DND-41 (cell line): ENCODE measurements around the gene ITGA11.

Experiments
- ATAC-seq: fragments of 200-7000 bp; cut with Tn5 transposase; 3 replicates; pipeline ENCODE4 v1.9.1; 2021; ENCODE audit warnings: low read depth; ENCODE audit not compliant: insufficient read depth
- DNase-seq: peaks from one replicate; pipeline ENCODE4 v3.0.0-alpha.2; 2020
- H2AFZ ChIP-seq: 2 replicates; pipeline ENCODE4 v1.6.0; 2012; ENCODE audit warnings: low read depth, low read length
- H3K27ac ChIP-seq: 2 replicates; pipeline ENCODE4 v1.5.1; 2012; ENCODE audit warnings: low read length, inconsistent platforms
- H3K27me3 ChIP-seq: fragments of 200-600 bp; sonication (generic); 2 replicates; pipeline ENCODE4 v1.6.0; 2012; ENCODE audit warnings: low read length, mild to moderate bottlenecking, inconsistent platforms; ENCODE audit not compliant: insufficient read depth, poor library complexity
- H3K36me3 ChIP-seq: 2 replicates; pipeline ENCODE4 v1.5.1; 2012; ENCODE audit warnings: low read length, inconsistent platforms; ENCODE audit not compliant: insufficient read depth
- H3K4me1 ChIP-seq: 2 replicates; pipeline ENCODE4 v1.5.1; 2012; ENCODE audit warnings: mild to moderate bottlenecking, low read length; ENCODE audit not compliant: insufficient read depth
- H3K4me2 ChIP-seq: 2 replicates; pipeline ENCODE4 v1.6.0; 2012; ENCODE audit warnings: mild to moderate bottlenecking, moderate library complexity, low read length, inconsistent platforms; ENCODE audit not compliant: insufficient read depth
- H3K4me3 ChIP-seq, 2 experiments: fragments of 200-600 bp in 1 of 2; shearing (Covaris generic) in 1 of 2; 2 replicates each; pipeline ENCODE4 v1.5.1; 2012 to 2016; ENCODE audit warnings: inconsistent platforms in 2 of 2, low read length in 2 of 2, mild to moderate bottlenecking in 2 of 2, low read depth in 1 of 2, moderate library complexity in 1 of 2
- H3K79me2 ChIP-seq: 2 replicates; pipeline ENCODE4 v1.6.0; 2012; ENCODE audit warnings: low read length, inconsistent platforms; ENCODE audit not compliant: insufficient read depth
- H3K9ac ChIP-seq: 2 replicates; pipeline ENCODE4 v1.6.0; 2012; ENCODE audit warnings: low read depth, mild to moderate bottlenecking, inconsistent platforms, low read length, moderate library complexity
- H3K9me3 ChIP-seq: 2 replicates; pipeline ENCODE4 v1.5.1; 2012; ENCODE audit warnings: low read length, moderate library complexity, mild to moderate bottlenecking, inconsistent platforms; ENCODE audit not compliant: insufficient read depth, severe bottlenecking
- H4K20me1 ChIP-seq: 2 replicates; pipeline ENCODE4 v1.6.0; 2012; ENCODE audit warnings: low read length; ENCODE audit not compliant: insufficient read depth
- EZH2 ChIP-seq: IDR thresholded peaks from 3 replicates; pipeline ENCODE4 v1.6.1; 2012; ENCODE audit warnings: borderline replicate concordance, low read depth, mild to moderate bottlenecking, moderate library complexity, low read length, inconsistent platforms; ENCODE audit not compliant: severe bottlenecking
- TF ChIP-seq, protein P1 (sequence below): IDR thresholded peaks from 2 replicates; pipeline ENCODE4 v1.5.1; 2012; ENCODE audit warnings: borderline replicate concordance, low read length, moderate library complexity, mild to moderate bottlenecking; ENCODE audit not compliant: poor library complexity, severe bottlenecking; ENCODE audit errors: extremely low read depth

Gene ITGA11

DNA sequence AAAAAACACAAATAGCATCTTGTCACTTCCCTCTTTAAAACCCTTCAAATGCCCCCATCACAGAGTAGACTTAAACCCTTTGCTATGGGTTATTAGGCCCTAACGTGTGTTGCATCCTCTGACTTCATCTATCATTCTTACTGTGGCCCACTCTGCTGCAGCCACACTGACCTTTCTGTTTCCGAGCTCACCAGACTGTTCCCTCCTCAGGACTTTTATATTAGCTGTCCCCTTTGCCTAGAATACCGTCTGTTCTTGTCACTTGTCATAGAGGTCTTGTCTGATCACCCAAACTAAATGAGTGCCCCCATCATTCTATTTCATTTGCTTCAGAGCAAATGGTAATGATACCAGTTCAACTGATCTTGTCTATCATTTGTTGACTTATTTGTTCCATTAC, 155.3 kb downstream of the ITGA11 start:
- H3K9me3 ChIP-seq = no peaks in the 10 kb centered on the region
- ATAC-seq = no peak
- H3K9ac ChIP-seq = peak overlapping the region; percentile 76
- H2AFZ ChIP-seq = peak overlapping the region; percentile 94
- H3K27ac ChIP-seq = peak overlapping the region; percentile 95
- no peak for TF ChIP-seq EZH2
- TF ChIP-seq, protein P1, sequence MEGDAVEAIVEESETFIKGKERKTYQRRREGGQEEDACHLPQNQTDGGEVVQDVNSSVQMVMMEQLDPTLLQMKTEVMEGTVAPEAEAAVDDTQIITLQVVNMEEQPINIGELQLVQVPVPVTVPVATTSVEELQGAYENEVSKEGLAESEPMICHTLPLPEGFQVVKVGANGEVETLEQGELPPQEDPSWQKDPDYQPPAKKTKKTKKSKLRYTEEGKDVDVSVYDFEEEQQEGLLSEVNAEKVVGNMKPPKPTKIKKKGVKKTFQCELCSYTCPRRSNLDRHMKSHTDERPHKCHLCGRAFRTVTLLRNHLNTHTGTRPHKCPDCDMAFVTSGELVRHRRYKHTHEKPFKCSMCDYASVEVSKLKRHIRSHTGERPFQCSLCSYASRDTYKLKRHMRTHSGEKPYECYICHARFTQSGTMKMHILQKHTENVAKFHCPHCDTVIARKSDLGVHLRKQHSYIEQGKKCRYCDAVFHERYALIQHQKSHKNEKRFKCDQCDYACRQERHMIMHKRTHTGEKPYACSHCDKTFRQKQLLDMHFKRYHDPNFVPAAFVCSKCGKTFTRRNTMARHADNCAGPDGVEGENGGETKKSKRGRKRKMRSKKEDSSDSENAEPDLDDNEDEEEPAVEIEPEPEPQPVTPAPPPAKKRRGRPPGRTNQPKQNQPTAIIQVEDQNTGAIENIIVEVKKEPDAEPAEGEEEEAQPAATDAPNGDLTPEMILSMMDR = no peak
- DNase-seq = no peak
- peaks cover 42% of the 10 kb centered on the region for H3K4me1 ChIP-seq
- H3K79me2 ChIP-seq = peaks cover 40% of the 10 kb centered on the region
- H3K4me3 ChIP-seq = peak overlapping the region; percentile 40 to 86; a peak in 3 of 4 replicates
- peaks cover 27% of the 10 kb centered on the region for H4K20me1 ChIP-seq
- peak overlapping the region; percentile 88 for H3K4me2 ChIP-seq
- no peaks in the 10 kb centered on the region for H3K27me3 ChIP-seq
- H3K36me3 ChIP-seq = peaks cover 14% of the 10 kb centered on the region

DNA sequence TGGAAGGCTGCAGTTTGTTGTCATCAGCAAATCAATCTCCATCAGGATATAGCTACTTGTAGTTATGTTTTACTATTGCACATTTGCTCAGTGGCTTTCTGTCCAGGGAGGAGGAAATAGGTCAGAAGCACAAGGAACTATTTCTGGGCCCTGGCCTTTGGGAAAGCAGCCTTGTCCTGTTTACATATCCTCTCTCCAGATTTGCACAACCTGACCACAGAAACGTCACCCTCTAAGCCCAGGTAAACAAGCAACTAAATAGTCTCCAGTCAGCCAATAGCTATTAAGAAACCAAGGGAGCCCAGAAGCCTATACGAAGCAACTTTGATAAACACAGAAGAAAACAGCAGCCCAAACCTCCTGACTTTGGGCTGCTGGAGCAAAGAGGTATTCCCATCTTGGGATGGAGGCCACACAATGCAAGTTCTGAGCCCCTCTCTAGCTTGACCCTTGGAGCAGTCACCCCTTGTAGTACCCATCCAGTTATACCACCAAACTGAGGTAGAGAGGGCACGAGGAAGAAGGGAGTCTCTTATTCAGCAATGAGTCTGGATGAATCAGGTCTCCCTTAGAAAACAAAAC, 156.7 kb downstream of the ITGA11 start:
- Histone ChIP-seq H3K27ac (no peak overlapping the region), H3K4me3 (no peak overlapping the region), H3K9ac (no peak overlapping the region), H3K4me1 (peaks cover 30% of the 10 kb centered on the region), H2AFZ (no peak overlapping the region), H3K36me3 (peaks cover 12% of the 10 kb centered on the region), H3K79me2 (peaks cover 26% of the 10 kb centered on the region), H3K4me2 (no peak overlapping the region), H3K9me3 (no peaks in the 10 kb centered on the region), H4K20me1 (peaks cover 19% of the 10 kb centered on the region), H3K27me3 (no peaks in the 10 kb centered on the region)
- no peak for TF ChIP-seq EZH2
- TF ChIP-seq, protein P1 = no peak
- DNase-seq (no peak), ATAC-seq (no peak)

DNA sequence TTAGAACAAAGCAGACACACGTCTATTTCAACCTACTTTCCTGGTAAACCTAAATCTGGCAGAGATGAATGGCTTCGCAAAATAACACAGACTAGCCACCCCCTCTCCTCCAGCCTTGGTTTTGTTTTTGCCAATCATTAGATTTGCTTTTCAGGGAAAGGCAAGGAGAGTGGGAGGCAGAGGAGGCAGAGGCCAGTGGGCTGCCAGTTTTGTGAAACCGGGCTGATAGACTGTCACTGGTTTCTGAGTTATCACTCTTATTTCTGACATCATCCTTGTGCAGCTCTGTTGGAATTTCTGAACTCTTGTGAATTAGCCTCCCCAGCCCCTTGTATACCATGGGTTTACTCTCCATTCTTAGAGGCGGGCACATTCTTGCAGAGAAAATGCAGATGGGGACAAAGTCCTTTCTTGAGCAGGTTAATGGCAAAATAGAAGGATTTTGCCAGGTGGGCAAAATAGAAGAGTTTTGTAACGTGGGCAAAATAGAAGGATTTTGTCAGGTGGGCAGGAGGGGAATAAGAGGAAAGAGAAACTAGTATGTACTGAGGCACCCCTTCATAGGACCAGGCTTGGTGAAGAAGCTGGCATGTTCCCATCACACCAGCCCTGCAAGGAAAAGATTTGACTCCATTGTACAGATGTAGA, 157.6 kb downstream of the ITGA11 start:
- Histone ChIP-seq H3K4me2 (no peak overlapping the region), H3K4me3 (no peak overlapping the region), H3K27me3 (no peaks in the 10 kb centered on the region), H3K27ac (no peak overlapping the region), H2AFZ (no peak overlapping the region), H3K4me1 (peaks cover 21% of the 10 kb centered on the region), H3K9ac (no peak overlapping the region), H4K20me1 (peaks cover 11% of the 10 kb centered on the region), H3K79me2 (peaks cover 17% of the 10 kb centered on the region), H3K36me3 (peaks cover 6% of the 10 kb centered on the region; the same call in 1 of the 2 replicates), H3K9me3 (no peaks in the 10 kb centered on the region)
- TF ChIP-seq, protein P1 = no peak
- TF ChIP-seq EZH2 = no peak
- DNase-seq (no peak), ATAC-seq (no peak)
